ENCODE results near the gene DAZAP1.

GRCh38 chr19:1466018-1466460 is 58.7 kb downstream of the DAZAP1 start:
- TF ChIP-seq HDGF (IDR thresholded peaks at IDR 0.05; ENCODE audit: borderline replicate concordance) (no peak), FOXM1 (IDR thresholded peaks at IDR 0.05; ENCODE audit: borderline replicate concordance) (no peak), SUZ12 (IDR thresholded peaks at IDR 0.05) (no peak), ELF4 (IDR thresholded peaks at IDR 0.05) (no peak), FOXK2 (IDR thresholded peaks at IDR 0.05) (no peak), CTBP1 (IDR thresholded peaks at IDR 0.05; ENCODE audit: borderline replicate concordance) (no peak), FOXA1 (IDR thresholded peaks at IDR 0.05) (no peak), BHLHE40 (IDR thresholded peaks at IDR 0.05; ENCODE audit: borderline replicate concordance) (no peak), TARDBP (IDR thresholded peaks at IDR 0.05) (no peak)

Measured in HEK293T (cell line).